CD4-positive, alpha-beta memory T cell (primary cell): ENCODE data around the gene NCBP3. TPM values are rescaled to one million over a fixed set of nuclear protein-coding genes. Genes with fewer than 3 reads are reported as not detected.

ENCODE experiments used
- CTCF ChIA-PET: fragments of 350-600 bp; sonication (Branson Sonifier 250); formaldehyde crosslinking; loops from one replicate; lab custom pipeline; 2021; ENCODE audit warnings: inconsistent platforms; ENCODE audit not compliant: partially characterized antibody; lab: Charles Lee
- POLR2A ChIA-PET: fragments of 350-600 bp; sonication (Branson Sonifier 250); formaldehyde crosslinking; loops from one replicate; lab custom pipeline; 2021; ENCODE audit not compliant: partially characterized antibody; lab: Charles Lee
- DNase-seq, 5 donors: peaks; one replicate each; pipeline versions ENCODE4 v3.0.0 to v3.0.0-alpha.2; 2020 to 2022; ENCODE audit warnings: mixed read lengths in 1 of 5
- H3K27ac ChIP-seq: one replicate; pipeline ENCODE4 v1.7.0; 2013; ENCODE audit warnings: low read depth, low read length
- H3K27me3 ChIP-seq: 2 replicates; pipeline ENCODE4 v1.7.0; 2013; ENCODE audit warnings: mild to moderate bottlenecking, low read length, moderate library complexity; ENCODE audit not compliant: insufficient read depth
- H3K36me3 ChIP-seq: 2 replicates; pipeline ENCODE4 v1.7.0; 2013; ENCODE audit warnings: mild to moderate bottlenecking, low read length, moderate library complexity; ENCODE audit not compliant: insufficient read depth
- H3K4me1 ChIP-seq: 2 replicates; pipeline ENCODE4 v1.7.0; 2013; ENCODE audit warnings: mild to moderate bottlenecking, low read length, moderate library complexity; ENCODE audit not compliant: insufficient read depth
- H3K4me3 ChIP-seq, 2 donors: one replicate each; pipeline ENCODE4 v1.7.0; 2013; ENCODE audit warnings: low read length in 2 of 2, mild to moderate bottlenecking in 1 of 2
- H3K9me3 ChIP-seq, 2 donors: one replicate each; pipeline ENCODE4 v1.7.0; 2013; ENCODE audit warnings: low read length in 2 of 2, control low read depth in 1 of 2; ENCODE audit not compliant: control insufficient read depth in 1 of 2
- H3K27ac Mint-ChIP-seq, 7 donors: one replicate each; pipeline ENCODE4 v1.8.0; 2020 to 2021; ENCODE audit warnings: mixed read lengths in 7 of 7, mild to moderate bottlenecking in 6 of 7, inconsistent platforms in 3 of 7, moderate library complexity in 3 of 7
- H3K27me3 Mint-ChIP-seq, 2 donors: one replicate each; pipeline ENCODE4 v1.8.0; 2020 to 2021; ENCODE audit warnings: mixed read lengths in 2 of 2
- H3K36me3 Mint-ChIP-seq, 2 donors: one replicate each; pipeline ENCODE4 v1.8.0; 2020 to 2021; ENCODE audit warnings: mixed read lengths in 2 of 2, inconsistent platforms in 1 of 2, mild to moderate bottlenecking in 1 of 2
- H3K4me1 Mint-ChIP-seq, 4 donors: one replicate each; pipeline ENCODE4 v1.8.0; 2020 to 2021; ENCODE audit warnings: mixed read lengths in 4 of 4, mild to moderate bottlenecking in 1 of 4
- H3K4me3 Mint-ChIP-seq, 8 donors: one replicate each; pipeline ENCODE4 v1.8.0; 2020 to 2021; ENCODE audit warnings: mixed read lengths in 8 of 8, mild to moderate bottlenecking in 7 of 8, moderate library complexity in 6 of 8, inconsistent platforms in 3 of 8
- H3K9me3 Mint-ChIP-seq, 8 donors: one replicate each; pipeline ENCODE4 v1.8.0; 2020 to 2021; ENCODE audit warnings: mixed read lengths in 8 of 8, mild to moderate bottlenecking in 5 of 8, inconsistent platforms in 3 of 8, moderate library complexity in 1 of 8
- intact Hi-C: fragments of 100-400 bp; cut with micrococcal nuclease; formaldehyde crosslinking; loops from one replicate; pipeline ENCODE4 v1.15.1; 2023
- polyA plus RNA-seq, 2 donors: library from polyadenylated mRNA; unstranded; fragments of 300-500 nt; fragmentation: Illumina TruSeq; gene quantifications; one replicate each; pipeline ENCODE4 v1.2.3, GENCODE V29; 2021
- total RNA-seq, 2 experiments: library from RNA; stranded (reverse); gene quantifications; one replicate each; pipeline ENCODE4 v1.2.3, GENCODE V29; 2021

The NCBP3 gene
- total and polyA plus RNA-seq, 4 experiments from 2014 or later: 7.7 to 66.7 (median 32.1) TPM

GRCh38 chr17:3771140-3771539, 74.9 kb downstream of the NCBP3 start:
- Mint-ChIP-seq H3K4me3 (no peak overlapping the region), H3K36me3 (no peaks in the 10 kb centered on the region), H3K9me3 (peaks cover 0 to 2% (median 0%) of the 10 kb centered on the region in 8 donors), H3K27ac (peak overlapping the region in 1 of 7 donors; percentile 78), H3K27me3 (no peaks in the 10 kb centered on the region), H3K4me1 (peaks cover 15 to 33% (median 24%) of the 10 kb centered on the region in 4 donors)
- ChIA-PET CTCF (interaction anchor here (0.8 to 1.4 kb wide), 2 partner anchors 10 to 36 kb away, joined by 3 read pairs; no protein-coding TSS in a partner anchor), POLR2A (interaction anchor here (0.9 to 1.3 kb wide), 2 partner anchors 33 to 75 kb away, joined by 3 read pairs; partner anchors contain the start of gene P2RX5)
- H3K27ac ChIP-seq: no peak overlapping the region
- DNase-seq: peak in 1 of 5 donors; percentile 43
- H3K27me3 ChIP-seq: no peaks in the 10 kb centered on the region
- intact Hi-C loops: no loop called here
- no peaks in the 10 kb centered on the region for H3K36me3 ChIP-seq
- no peak overlapping the region for H3K4me3 ChIP-seq
- H3K4me1 ChIP-seq: peaks cover 28% of the 10 kb centered on the region
- no peaks in the 10 kb centered on the region for H3K9me3 ChIP-seq

DNA sequence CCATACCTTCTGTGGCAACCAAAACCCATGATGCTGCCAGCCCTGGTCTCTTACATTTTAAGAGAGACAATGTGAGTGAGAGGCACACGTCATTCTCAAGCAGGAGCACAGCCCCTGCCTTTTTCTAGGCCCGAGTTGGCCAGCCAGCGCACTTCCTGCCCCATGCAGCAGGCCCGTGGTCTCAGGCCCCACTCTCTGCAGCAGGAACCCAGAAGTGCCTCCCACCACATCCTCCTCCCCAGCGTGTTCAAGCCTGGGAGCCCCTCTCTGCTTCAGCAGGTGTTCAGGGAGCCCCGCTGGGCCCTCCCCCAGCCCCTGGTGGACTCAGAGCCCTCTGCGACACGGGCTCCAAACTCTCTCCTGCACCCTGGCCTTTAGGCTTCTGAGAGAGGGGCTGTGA, 75.6 kb downstream of the NCBP3 start:
- no peak for DNase-seq
- H3K27me3 ChIP-seq: no peaks in the 10 kb centered on the region
- H3K4me1 ChIP-seq: peaks cover 35% of the 10 kb centered on the region
- Mint-ChIP-seq H3K36me3 (no peaks in the 10 kb centered on the region), H3K4me1 (peaks cover 22 to 39% (median 30%) of the 10 kb centered on the region in 4 donors), H3K27me3 (no peaks in the 10 kb centered on the region), H3K9me3 (peaks cover 0 to 2% (median 0%) of the 10 kb centered on the region in 8 donors), H3K4me3 (no peak overlapping the region), H3K27ac (peak overlapping the region in 2 of 7 donors; percentile 55 to 60)
- H3K36me3 ChIP-seq: no peaks in the 10 kb centered on the region
- intact Hi-C loops: no loop called here
- ChIA-PET CTCF (interaction anchor here (1.4 to 6.0 kb wide), 2 partner anchors 10 to 33 kb away, joined by 3 to 28 read pairs; no protein-coding TSS in a partner anchor), POLR2A (interaction anchor here (1.3 kb wide), 1 partner anchor 33 kb away, joined by 3 read pairs; no protein-coding TSS in a partner anchor)
- H3K9me3 ChIP-seq: no peaks in the 10 kb centered on the region
- no peak overlapping the region for H3K4me3 ChIP-seq
- no peak overlapping the region for H3K27ac ChIP-seq

DNA sequence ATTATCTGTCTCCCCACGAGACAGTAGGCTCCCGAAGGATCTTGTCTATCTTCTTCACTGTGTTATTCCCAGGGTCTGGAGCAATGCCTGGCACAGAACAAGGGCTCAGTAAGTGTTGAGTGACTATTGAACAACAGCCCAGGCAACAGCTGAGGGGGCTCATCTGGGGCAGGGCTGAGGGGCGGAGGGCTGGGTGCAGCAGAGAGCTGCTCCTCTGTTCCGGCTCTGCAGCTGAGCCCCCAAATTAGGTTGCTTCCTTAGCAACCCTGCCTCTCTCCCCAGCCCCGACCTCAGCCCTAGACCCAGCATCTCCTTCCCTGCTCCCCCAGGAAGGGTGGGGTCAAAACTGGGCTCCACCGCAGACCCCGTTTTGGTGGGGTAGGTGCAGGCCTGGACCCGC, 77.3 kb downstream of the NCBP3 start:
- DNase-seq: no peak
- H3K27ac Mint-ChIP-seq: peak overlapping the region in 4 of 7 donors; percentile 22 to 71 (median 52)
- intact Hi-C loops: no loop called here

DNA sequence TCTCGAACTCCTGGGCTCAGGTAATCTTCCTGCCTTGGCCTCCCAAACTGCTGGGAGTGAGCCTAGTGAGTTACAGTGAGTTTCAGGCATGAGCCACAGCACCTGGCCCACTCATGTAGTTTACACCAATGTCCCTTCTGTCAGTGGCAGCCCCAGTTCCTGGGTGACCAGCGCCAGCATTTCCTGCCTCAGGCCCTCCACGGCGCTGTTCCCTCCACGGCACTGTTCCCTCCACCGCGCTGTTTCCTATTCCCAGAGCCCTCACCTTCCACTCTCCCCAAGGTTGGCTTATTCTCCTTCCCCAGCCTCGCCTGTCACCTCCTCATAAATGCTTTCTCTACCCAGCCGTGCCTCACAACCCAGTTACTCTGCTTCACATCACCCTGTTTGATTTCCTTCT, 77.7 kb downstream of the NCBP3 start:
- H3K27me3 ChIP-seq: no peaks in the 10 kb centered on the region
- Mint-ChIP-seq H3K36me3 (no peaks in the 10 kb centered on the region), H3K27ac (peak overlapping the region in 4 of 7 donors; percentile 6 to 71 (median 52)), H3K27me3 (no peaks in the 10 kb centered on the region), H3K4me3 (peak overlapping the region in 5 of 8 donors; percentile 1 to 35 (median 22)), H3K9me3 (peaks cover 0 to 2% (median 0%) of the 10 kb centered on the region in 8 donors), H3K4me1 (peaks cover 30 to 58% (median 43%) of the 10 kb centered on the region in 4 donors)
- intact Hi-C loops: no loop called here
- no peak overlapping the region for H3K4me3 ChIP-seq
- ChIA-PET CTCF (interaction anchor here (0.5 to 6.0 kb wide), 3 partner anchors 26 to 47 kb away, joined by 3 to 28 read pairs (median 3); no protein-coding TSS in a partner anchor), POLR2A (no interaction called here)
- H3K36me3 ChIP-seq: no peaks in the 10 kb centered on the region
- H3K27ac ChIP-seq: no peak overlapping the region
- H3K4me1 ChIP-seq: peaks cover 56% of the 10 kb centered on the region
- no peaks in the 10 kb centered on the region for H3K9me3 ChIP-seq
- no peak for DNase-seq

More for the DNA sequence above, 77.3 kb downstream of the NCBP3 start:
- peaks cover 52% of the 10 kb centered on the region for H3K4me1 ChIP-seq
- ChIA-PET CTCF (interaction anchor here (0.6 to 6.0 kb wide), 3 partner anchors 31 to 57 kb away, joined by 3 to 28 read pairs (median 3); no protein-coding TSS in a partner anchor), POLR2A (no interaction called here)
- H3K36me3 Mint-ChIP-seq: no peaks in the 10 kb centered on the region
- H3K4me1 Mint-ChIP-seq: peaks cover 26 to 54% (median 40%) of the 10 kb centered on the region in 4 donors
- H3K36me3 ChIP-seq: no peaks in the 10 kb centered on the region
- peaks cover 0 to 2% (median 0%) of the 10 kb centered on the region in 8 donors for H3K9me3 Mint-ChIP-seq
- H3K4me3 Mint-ChIP-seq: peak overlapping the region in 5 of 8 donors; percentile 1 to 35 (median 22)
- H3K27me3 ChIP-seq: no peaks in the 10 kb centered on the region
- H3K27ac ChIP-seq: no peak overlapping the region
- no peaks in the 10 kb centered on the region for H3K27me3 Mint-ChIP-seq
- H3K9me3 ChIP-seq: no peaks in the 10 kb centered on the region
- H3K4me3 ChIP-seq: no peak overlapping the region

DNA sequence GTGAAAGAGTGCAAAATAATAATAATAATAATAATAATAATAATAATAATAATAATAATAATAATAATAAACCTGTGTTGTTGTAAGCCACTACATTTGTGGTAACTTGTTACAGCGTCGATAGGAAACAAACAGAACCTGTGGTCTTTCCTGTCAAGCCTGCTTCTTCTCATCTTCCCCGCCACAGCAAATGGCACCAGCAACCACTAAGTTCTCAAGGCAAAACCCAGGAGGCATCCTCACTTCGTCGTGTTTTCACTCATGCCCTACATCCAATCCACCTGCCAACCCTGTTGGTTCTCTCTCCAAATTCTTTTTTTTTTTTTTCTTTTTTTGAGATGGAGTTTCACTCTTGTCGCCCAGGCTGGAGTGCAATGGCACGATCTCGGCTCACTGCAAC, 79.3 kb downstream of the NCBP3 start:
- peak overlapping the region in 7 of 8 donors; percentile 2 to 68 (median 47) for H3K4me3 Mint-ChIP-seq
- H3K27ac Mint-ChIP-seq: peak overlapping the region in 6 of 7 donors; percentile 26 to 92 (median 67)
- H3K36me3 Mint-ChIP-seq: no peaks in the 10 kb centered on the region
- DNase-seq: peak in 4 of 5 donors; percentile 26 to 57 (median 38)
- Histone ChIP-seq H3K27ac (no peak overlapping the region), H3K4me1 (peaks cover 63% of the 10 kb centered on the region), H3K36me3 (no peaks in the 10 kb centered on the region), H3K9me3 (no peaks in the 10 kb centered on the region), H3K27me3 (no peaks in the 10 kb centered on the region), H3K4me3 (no peak overlapping the region)
- ChIA-PET POLR2A (interaction anchor here (0.7 to 1.7 kb wide), 2 partner anchors 16 to 29 kb away, joined by 3 read pairs; no protein-coding TSS in a partner anchor), CTCF (interaction anchor here (6.0 kb wide), 1 partner anchor 29 kb away, joined by 28 read pairs; no protein-coding TSS in a partner anchor)
- peaks cover 0 to 2% (median 0%) of the 10 kb centered on the region in 8 donors for H3K9me3 Mint-ChIP-seq
- intact Hi-C loops: no loop called here
- H3K4me1 Mint-ChIP-seq: peaks cover 31 to 62% (median 46%) of the 10 kb centered on the region in 4 donors
- no peaks in the 10 kb centered on the region for H3K27me3 Mint-ChIP-seq

DNA sequence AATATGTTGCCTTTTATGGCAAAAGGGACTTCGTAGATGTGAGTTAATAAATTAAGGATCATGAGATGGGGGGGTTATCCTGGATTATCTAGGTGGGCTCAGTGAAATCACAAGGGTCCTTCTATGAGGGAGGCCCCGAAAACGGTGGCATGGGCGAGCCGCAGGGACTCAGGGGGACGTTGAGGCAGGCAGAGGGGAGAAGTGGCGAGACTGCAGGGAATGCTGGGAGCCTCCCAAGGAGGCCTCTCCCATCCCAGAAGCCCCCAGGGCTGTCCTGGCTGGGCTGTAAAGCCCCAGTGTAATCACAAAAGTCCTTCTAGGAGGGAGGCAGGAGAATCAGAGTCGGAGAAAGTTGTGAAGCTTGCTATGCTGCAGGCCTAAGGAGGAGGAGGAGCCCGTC, 80.1 kb downstream of the NCBP3 start:
- H3K27ac Mint-ChIP-seq: peak overlapping the region; percentile 89 to 97 (median 96)
- no peaks in the 10 kb centered on the region for H3K27me3 Mint-ChIP-seq
- H3K4me3 Mint-ChIP-seq: peak overlapping the region in 7 of 8 donors; percentile 62 to 86 (median 80)
- intact Hi-C loops: loop anchor here (1.0 kb wide), 1 partner anchor 15 kb away; no protein-coding TSS in a partner anchor
- Histone ChIP-seq H3K27me3 (no peaks in the 10 kb centered on the region), H3K27ac (peak overlapping the region; percentile 42), H3K4me3 (no peak overlapping the region), H3K36me3 (no peaks in the 10 kb centered on the region), H3K4me1 (peaks cover 63% of the 10 kb centered on the region), H3K9me3 (no peaks in the 10 kb centered on the region)
- peaks cover 0 to 2% (median 0%) of the 10 kb centered on the region in 8 donors for H3K9me3 Mint-ChIP-seq
- no peaks in the 10 kb centered on the region for H3K36me3 Mint-ChIP-seq
- CTCF ChIA-PET: interaction anchor here (0.7 to 6.0 kb wide), 2 partner anchors 26 to 28 kb away, joined by 3 to 28 read pairs; no protein-coding TSS in a partner anchor
- POLR2A ChIA-PET: interaction anchor here (0.7 to 2.5 kb wide), 3 partner anchors 15 to 28 kb away, joined by 3 to 8 read pairs (median 3); no protein-coding TSS in a partner anchor
- peaks cover 31 to 66% (median 46%) of the 10 kb centered on the region in 4 donors for H3K4me1 Mint-ChIP-seq
- no peak for DNase-seq

DNA sequence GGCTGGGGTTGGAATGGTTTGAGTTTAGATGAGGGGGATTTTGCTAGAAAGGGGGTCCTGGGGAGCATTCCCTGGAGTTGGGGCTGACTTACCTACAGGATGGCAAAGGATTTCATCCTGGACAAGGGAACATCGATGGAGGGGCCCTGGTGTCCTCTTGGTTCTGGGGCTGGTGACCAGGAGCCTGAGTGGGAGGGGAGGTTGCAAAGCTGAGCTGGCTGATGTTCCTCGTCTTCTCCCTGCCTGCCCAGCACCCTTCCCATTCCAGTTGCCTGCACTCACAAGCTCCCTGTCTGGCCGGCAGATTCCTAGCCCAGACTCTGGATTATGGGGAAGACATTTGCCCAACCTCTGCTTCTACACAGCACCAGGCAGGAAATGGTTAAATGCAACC, 82.3 kb downstream of the NCBP3 start:
- POLR2A ChIA-PET: interaction anchor here (2.5 to 2.6 kb wide), 2 partner anchors 8 to 13 kb away, joined by 8 to 19 read pairs; no protein-coding TSS in a partner anchor
- peaks cover 54% of the 10 kb centered on the region for H3K4me1 ChIP-seq
- H3K27me3 Mint-ChIP-seq: peaks cover 0 to 1% of the 10 kb centered on the region in 2 donors
- no peaks in the 10 kb centered on the region for H3K9me3 ChIP-seq
- intact Hi-C loops: no loop called here
- no peaks in the 10 kb centered on the region for H3K36me3 Mint-ChIP-seq
- peak overlapping the region; percentile 82 to 97 (median 89) for H3K27ac Mint-ChIP-seq
- no peaks in the 10 kb centered on the region for H3K27me3 ChIP-seq
- H3K4me3 Mint-ChIP-seq: peak overlapping the region; percentile 57 to 94 (median 78)
- peaks cover 0 to 4% (median under 1%) of the 10 kb centered on the region in 8 donors for H3K9me3 Mint-ChIP-seq
- H3K27ac ChIP-seq: peak overlapping the region; percentile 30
- H3K36me3 ChIP-seq: no peaks in the 10 kb centered on the region
- CTCF ChIA-PET: interaction anchor here (1.5 to 2.4 kb wide), 2 partner anchors 25 to 27 kb away, joined by 3 to 14 read pairs; no protein-coding TSS in a partner anchor
- H3K4me3 ChIP-seq: peak overlapping the region in 1 of 2 donors; percentile 13
- H3K4me1 Mint-ChIP-seq: peaks cover 29 to 67% (median 44%) of the 10 kb centered on the region in 4 donors
- no peak for DNase-seq
